Mesendoderm (in vitro differentiated cells): ENCODE measurements around the gene LRRC45.

Experiments used
- DNase-seq: peaks from one replicate; pipeline ENCODE4 v3.0.0; 2013
- H2AK5ac ChIP-seq: 2 replicates; pipeline ENCODE4 v1.6.1; 2013; ENCODE audit warnings: low read length, inconsistent platforms
- H2BK120ac ChIP-seq: 2 replicates; pipeline ENCODE4 v1.6.1; 2013; ENCODE audit warnings: low read depth, mild to moderate bottlenecking, low read length, moderate library complexity, mixed read lengths
- H2BK15ac ChIP-seq: replicated peaks from 2 replicates; pipeline ENCODE4 v1.6.1; 2013; ENCODE audit warnings: low read depth, mild to moderate bottlenecking, moderate library complexity
- H2BK5ac ChIP-seq: 2 replicates; pipeline ENCODE4 v1.6.1; 2013; ENCODE audit warnings: low read length, inconsistent platforms
- H3K18ac ChIP-seq: 2 replicates; pipeline ENCODE4 v1.6.1; 2013; ENCODE audit warnings: mild to moderate bottlenecking, low read length, mixed read lengths
- H3K23ac ChIP-seq: one replicate; pipeline ENCODE4 v1.6.1; 2013; ENCODE audit warnings: low read length
- H3K27ac ChIP-seq: 2 replicates; pipeline ENCODE4 v1.5.1; 2013; ENCODE audit warnings: low read depth, mild to moderate bottlenecking, inconsistent platforms, low read length, moderate library complexity
- H3K27me3 ChIP-seq: 2 replicates; pipeline ENCODE4 v1.6.1; 2013; ENCODE audit warnings: low read length, control low read depth, mild to moderate bottlenecking, inconsistent platforms; ENCODE audit not compliant: insufficient read depth, poor library complexity
- H3K36me3 ChIP-seq: 2 replicates; pipeline ENCODE4 v1.6.1; 2013; ENCODE audit warnings: low read length, inconsistent platforms; ENCODE audit not compliant: control insufficient read depth, insufficient read depth
- H3K4ac ChIP-seq: one replicate; pipeline ENCODE4 v1.6.1; 2013; ENCODE audit warnings: low read depth, mild to moderate bottlenecking, low read length, moderate library complexity
- H3K4me1 ChIP-seq: 2 replicates; pipeline ENCODE4 v1.6.1; 2013; ENCODE audit warnings: low read depth, low read length, inconsistent platforms; ENCODE audit not compliant: control insufficient read depth
- H3K4me2 ChIP-seq: 2 replicates; pipeline ENCODE4 v1.6.1; 2013; ENCODE audit warnings: low read length
- H3K4me3 ChIP-seq: 2 replicates; pipeline ENCODE4 v1.5.1; 2013; ENCODE audit warnings: mild to moderate bottlenecking, low read length
- H3K56ac ChIP-seq: one replicate; pipeline ENCODE4 v1.6.1; 2013; ENCODE audit warnings: low read length
- H3K79me1 ChIP-seq: 2 replicates; pipeline ENCODE4 v1.6.1; 2013; ENCODE audit warnings: low read length, inconsistent platforms
- H3K79me2 ChIP-seq: 2 replicates; pipeline ENCODE4 v1.6.1; 2013; ENCODE audit warnings: mild to moderate bottlenecking, low read length; ENCODE audit not compliant: control insufficient read depth, insufficient read depth
- H3K9ac ChIP-seq: 2 replicates; pipeline ENCODE4 v1.6.1; 2013; ENCODE audit warnings: low read length, inconsistent platforms
- H4K5ac ChIP-seq: one replicate; pipeline ENCODE4 v1.6.1; 2013; ENCODE audit warnings: low read length
- H4K8ac ChIP-seq: one replicate; pipeline ENCODE4 v1.6.1; 2013; ENCODE audit warnings: low read depth, mild to moderate bottlenecking, control low read depth, low read length, moderate library complexity
- WGBS: extraction: QIAGEN DNeasy Blood & Tissue Kit; methylation state at CpG from one replicate; pipeline ENCODE4 v1.1.7; 2013; ENCODE audit warnings: low lambda C conversion rate, missing lambda C conversion rate; ENCODE audit not compliant: insufficient coverage; ENCODE audit errors: extremely low coverage; 5-methylcytosine and 5-hydroxymethylcytosine counted together

Gene LRRC45

DNA sequence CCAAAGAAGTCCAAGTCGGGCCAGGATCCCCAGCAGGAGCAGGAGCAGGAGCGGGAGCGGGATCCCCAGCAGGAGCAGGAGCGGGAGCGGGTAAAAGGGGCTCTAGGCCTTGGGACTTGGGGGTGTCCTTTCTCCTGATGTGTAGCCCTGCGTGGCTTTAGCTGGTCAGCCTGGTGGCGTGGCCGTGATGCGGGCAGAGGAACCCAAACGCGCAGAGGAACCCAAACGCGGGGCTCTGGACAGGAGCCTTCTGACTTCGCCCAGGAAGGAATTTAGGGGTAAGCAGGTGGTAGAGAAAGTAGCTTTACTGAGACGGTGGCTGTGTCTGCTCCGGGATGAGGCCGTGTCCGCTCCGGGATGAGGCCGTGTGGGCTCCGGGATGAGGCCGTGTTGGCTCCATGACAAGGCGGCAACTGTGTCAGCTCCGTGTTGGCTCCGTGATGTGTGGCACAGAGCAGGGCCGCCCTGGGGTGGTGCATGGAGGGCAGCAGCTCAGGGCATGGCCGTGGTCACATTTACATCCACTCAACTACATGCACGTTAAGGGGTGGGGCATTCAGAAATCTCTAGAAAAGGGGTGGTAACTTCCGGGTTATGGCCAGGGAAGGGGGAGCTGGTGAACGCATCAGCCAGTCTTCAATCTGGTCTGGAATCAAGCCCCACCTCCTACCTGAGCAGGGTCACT lies 26.2 kb upstream of the LRRC45 start:
- no peaks in the 10 kb centered on the region for H3K79me2 ChIP-seq
- no CpG with 5 or more reads among the region's 30 CpGs for WGBS
- H3K18ac ChIP-seq, result no peak overlapping the region
- H3K23ac ChIP-seq, result no peak overlapping the region
- H3K4me2 ChIP-seq, result no peak overlapping the region
- H3K4me1 ChIP-seq, result peaks cover 2% of the 10 kb centered on the region
- no peak overlapping the region for H2BK120ac ChIP-seq
- H4K8ac ChIP-seq, result no peak overlapping the region
- no peak for DNase-seq
- no peak overlapping the region for H3K27ac ChIP-seq
- no peak overlapping the region for H3K4me3 ChIP-seq
- H4K5ac ChIP-seq, result no peak overlapping the region
- H3K9ac ChIP-seq, result no peak overlapping the region
- H2BK5ac ChIP-seq, result no peak overlapping the region
- H2AK5ac ChIP-seq, result no peak overlapping the region
- H3K4ac ChIP-seq, result no peak overlapping the region
- no peaks in the 10 kb centered on the region for H3K27me3 ChIP-seq
- H3K36me3 ChIP-seq, result no peaks in the 10 kb centered on the region
- H3K56ac ChIP-seq, result no peak overlapping the region
- H3K79me1 ChIP-seq, result no peaks in the 10 kb centered on the region
- no peak overlapping the region for H2BK15ac ChIP-seq

DNA sequence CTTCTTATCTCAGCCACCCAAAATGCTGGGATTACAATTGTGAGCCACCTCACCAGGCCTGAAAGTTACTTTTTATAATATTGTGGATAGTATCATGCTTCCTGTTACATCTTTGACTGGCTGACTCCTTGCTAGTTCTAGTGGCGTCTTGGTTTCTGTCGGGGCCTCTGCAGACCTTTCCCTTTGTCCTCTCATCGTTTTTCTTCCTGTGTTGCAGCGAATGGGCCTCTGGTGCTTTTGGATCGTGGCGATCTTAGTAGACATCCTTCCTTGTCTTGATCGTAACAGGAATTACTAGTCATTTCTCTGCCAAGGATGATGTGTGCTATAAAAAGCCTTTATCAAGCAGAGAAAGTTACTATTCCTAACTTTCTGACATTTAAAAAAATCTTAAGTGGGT lies 24.9 kb upstream of the LRRC45 start:
- no peak overlapping the region for H3K4me3 ChIP-seq
- no peaks in the 10 kb centered on the region for H3K36me3 ChIP-seq
- H2BK120ac ChIP-seq, result no peak overlapping the region
- no peak overlapping the region for H3K4ac ChIP-seq
- no peak overlapping the region for H4K5ac ChIP-seq
- H4K8ac ChIP-seq, result no peak overlapping the region
- H3K9ac ChIP-seq, result no peak overlapping the region
- H2BK5ac ChIP-seq, result no peak overlapping the region
- WGBS, result no CpG with 5 or more reads among the region's 7 CpGs
- no peak overlapping the region for H3K27ac ChIP-seq
- H3K79me2 ChIP-seq, result no peaks in the 10 kb centered on the region
- no peak overlapping the region for H3K56ac ChIP-seq
- H3K23ac ChIP-seq, result no peak overlapping the region
- H2BK15ac ChIP-seq, result no peak overlapping the region
- no peaks in the 10 kb centered on the region for H3K79me1 ChIP-seq
- H3K4me1 ChIP-seq, result no peaks in the 10 kb centered on the region
- no peak overlapping the region for H3K18ac ChIP-seq
- no peaks in the 10 kb centered on the region for H3K27me3 ChIP-seq
- no peak overlapping the region for H2AK5ac ChIP-seq
- no peak for DNase-seq
- no peak overlapping the region for H3K4me2 ChIP-seq

DNA sequence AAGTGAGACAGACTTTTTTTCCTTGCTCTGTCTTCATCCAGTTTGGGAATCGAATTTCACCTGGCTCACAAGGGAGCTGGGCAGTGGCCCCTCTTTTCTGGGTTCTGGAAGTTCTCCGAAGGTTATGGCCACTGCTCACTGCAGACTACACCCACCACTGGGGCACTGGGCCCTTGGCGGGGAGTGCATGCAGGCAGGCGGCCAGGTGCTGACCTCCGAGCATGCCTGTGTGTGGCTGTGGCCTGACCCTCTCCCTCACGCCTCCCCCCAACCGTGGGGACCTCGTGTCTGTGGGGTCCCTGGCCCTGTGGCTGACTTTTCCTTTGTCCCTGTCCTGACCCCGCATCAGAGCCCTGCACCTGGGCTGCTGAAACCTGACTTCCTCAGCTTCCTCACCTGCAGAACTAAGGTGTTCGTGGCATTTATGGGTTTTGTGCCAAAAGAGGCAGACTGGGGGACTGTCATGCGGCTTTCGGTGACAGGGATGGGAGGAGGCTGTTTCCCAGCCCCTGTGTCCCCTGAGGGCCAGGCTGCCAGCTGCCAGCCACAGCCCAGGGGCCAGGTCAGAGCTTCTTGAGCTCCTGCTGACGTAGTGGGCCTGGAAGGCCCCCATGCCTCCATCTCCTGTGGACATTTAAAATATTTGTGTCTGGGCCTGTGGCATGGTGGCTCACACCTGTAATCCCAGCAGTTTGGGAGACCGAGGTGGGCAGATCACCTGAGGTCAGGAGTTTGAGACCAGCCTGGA lies 24.2 kb upstream of the LRRC45 start:
- WGBS, result no CpG with 5 or more reads among the region's 14 CpGs
- no peak overlapping the region for H3K4me3 ChIP-seq

DNA sequence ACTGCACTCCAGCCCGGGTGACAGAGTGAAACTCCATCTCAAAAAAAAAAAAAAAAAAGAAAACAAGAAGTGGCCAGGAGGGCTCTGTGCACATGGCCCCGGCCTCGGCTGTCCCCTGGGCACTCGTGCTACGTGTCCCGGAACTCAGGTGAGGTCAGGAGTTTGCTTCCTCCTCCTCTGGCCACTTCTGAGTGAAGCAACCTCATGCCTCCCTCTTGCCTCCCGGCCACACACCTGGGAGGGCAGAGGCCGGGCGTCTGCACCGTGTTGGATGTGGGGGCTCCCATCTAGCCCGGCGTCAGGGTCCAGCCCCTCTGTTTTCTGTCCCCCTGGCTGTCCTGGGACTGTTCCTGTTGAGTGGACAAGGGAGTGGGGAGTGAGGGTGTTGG lies 23.5 kb upstream of the LRRC45 start:
- Histone ChIP-seq H3K18ac (no peak overlapping the region), H3K36me3 (no peaks in the 10 kb centered on the region), H4K8ac (no peak overlapping the region), H3K4me1 (no peaks in the 10 kb centered on the region), H3K23ac (no peak overlapping the region), H2BK5ac (no peak overlapping the region), H3K56ac (no peak overlapping the region), H3K27me3 (no peaks in the 10 kb centered on the region), H3K79me1 (no peaks in the 10 kb centered on the region), H4K5ac (no peak overlapping the region), H3K27ac (no peak overlapping the region), H2BK120ac (no peak overlapping the region), H2AK5ac (no peak overlapping the region), H3K4ac (no peak overlapping the region), H3K4me2 (no peak overlapping the region), H3K4me3 (no peak overlapping the region), H2BK15ac (no peak overlapping the region), H3K9ac (no peak overlapping the region), H3K79me2 (no peaks in the 10 kb centered on the region)
- WGBS, result no CpG with 5 or more reads among the region's 12 CpGs
- no peak for DNase-seq

More for the DNA sequence above, 24.2 kb upstream of the LRRC45 start:
- no peak overlapping the region for H3K4me2 ChIP-seq
- H2BK5ac ChIP-seq, result no peak overlapping the region
- H4K5ac ChIP-seq, result no peak overlapping the region
- no peak for DNase-seq
- H3K36me3 ChIP-seq, result no peaks in the 10 kb centered on the region
- H3K56ac ChIP-seq, result no peak overlapping the region
- H2AK5ac ChIP-seq, result no peak overlapping the region
- H3K4ac ChIP-seq, result no peak overlapping the region
- H3K23ac ChIP-seq, result no peak overlapping the region
- H3K79me1 ChIP-seq, result no peaks in the 10 kb centered on the region
- H2BK120ac ChIP-seq, result no peak overlapping the region
- no peak overlapping the region for H2BK15ac ChIP-seq
- no peak overlapping the region for H4K8ac ChIP-seq
- no peak overlapping the region for H3K27ac ChIP-seq
- no peaks in the 10 kb centered on the region for H3K27me3 ChIP-seq
- H3K18ac ChIP-seq, result no peak overlapping the region
- H3K4me1 ChIP-seq, result no peaks in the 10 kb centered on the region
- no peaks in the 10 kb centered on the region for H3K79me2 ChIP-seq
- no peak overlapping the region for H3K9ac ChIP-seq

DNA sequence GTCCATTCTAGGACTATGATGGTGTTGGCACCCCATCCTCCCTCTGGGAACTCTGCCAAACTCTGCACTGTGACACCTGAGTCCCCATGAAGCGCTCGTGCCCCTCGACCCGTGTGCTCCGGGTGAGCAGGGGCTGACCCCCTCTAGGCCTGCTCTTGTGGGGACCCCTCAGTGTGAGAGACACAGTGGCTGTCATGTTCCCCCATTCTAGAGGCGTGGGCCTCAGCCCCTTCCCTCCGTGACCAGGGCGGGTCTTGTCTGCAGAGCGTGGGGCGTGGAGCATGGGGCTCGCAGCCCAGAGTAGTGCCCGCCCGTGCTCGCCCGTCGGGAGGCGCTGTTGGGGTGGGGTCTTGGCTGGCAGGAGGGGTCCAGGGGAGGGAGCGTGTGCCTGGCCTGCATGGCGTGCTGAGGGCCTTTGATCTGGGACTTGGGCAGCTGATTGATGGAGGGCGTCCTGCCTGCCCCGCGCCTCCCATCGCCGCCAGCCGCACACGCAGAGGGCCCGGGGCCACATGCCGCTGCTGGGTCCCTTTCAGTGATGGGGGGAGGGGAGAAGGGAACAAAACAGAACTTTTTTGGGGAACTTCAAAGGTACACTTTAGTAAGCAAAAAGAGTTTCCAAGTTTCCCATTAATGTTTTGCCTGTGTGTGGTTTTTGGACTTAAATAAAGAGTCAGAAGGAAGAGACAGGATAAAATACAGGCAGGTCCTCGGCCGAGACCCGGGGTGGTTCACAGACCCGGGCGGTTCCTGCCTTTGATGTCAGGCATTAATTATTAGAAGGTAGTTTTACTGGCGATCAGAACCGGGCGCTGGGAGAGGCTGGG lies 22.9 kb upstream of the LRRC45 start:
- WGBS, result no CpG with 5 or more reads among the region's 36 CpGs
- Histone ChIP-seq H3K23ac (no peak overlapping the region), H2BK120ac (no peak overlapping the region), H3K79me2 (no peaks in the 10 kb centered on the region), H3K27me3 (no peaks in the 10 kb centered on the region), H3K79me1 (no peaks in the 10 kb centered on the region), H4K8ac (no peak overlapping the region), H3K36me3 (no peaks in the 10 kb centered on the region), H3K18ac (no peak overlapping the region), H3K9ac (no peak overlapping the region), H3K4me3 (no peak overlapping the region), H3K4ac (no peak overlapping the region), H3K4me1 (no peaks in the 10 kb centered on the region), H2BK15ac (no peak overlapping the region), H2BK5ac (no peak overlapping the region), H3K27ac (no peak overlapping the region), H4K5ac (no peak overlapping the region), H3K4me2 (no peak overlapping the region), H3K56ac (no peak overlapping the region), H2AK5ac (no peak overlapping the region)
- DNase-seq, result no peak
